Endodermal cell (in vitro differentiated cells): Measurements from ENCODE around the gene LYZL1. TPM values are rescaled to one million over a fixed set of nuclear protein-coding genes. Genes with fewer than 3 reads are reported as not detected.
A peak's percentile ranks its signal among the peaks of the same experiment; 100 is the strongest.

ENCODE experiments used
- DNase-seq: peaks from one replicate; pipeline ENCODE4 v3.0.0-alpha.2; 2017
- H3K27ac ChIP-seq: 2 replicates; pipeline ENCODE4 v1.5.1; 2013; ENCODE audit warnings: mild to moderate bottlenecking, low read depth, low read length, moderate library complexity
- H3K27me3 ChIP-seq: 2 replicates; pipeline ENCODE4 v1.6.1; 2013; ENCODE audit warnings: mild to moderate bottlenecking, low read length, moderate library complexity; ENCODE audit not compliant: insufficient read depth, control insufficient read depth, poor library complexity, severe bottlenecking
- H3K36me3 ChIP-seq: 2 replicates; pipeline ENCODE4 v1.7.0; 2013; ENCODE audit warnings: mild to moderate bottlenecking, low read length, moderate library complexity; ENCODE audit not compliant: control insufficient read depth, insufficient read depth
- H3K4me1 ChIP-seq: one replicate; pipeline ENCODE4 v1.7.0; 2013; ENCODE audit warnings: low read length; ENCODE audit not compliant: control insufficient read depth, insufficient read depth
- H3K4me3 ChIP-seq: 2 replicates; pipeline ENCODE4 v1.5.1; 2013; ENCODE audit warnings: mild to moderate bottlenecking, low read length, moderate library complexity
- H3K9ac ChIP-seq: 2 replicates; pipeline ENCODE4 v1.6.1; 2013; ENCODE audit warnings: mild to moderate bottlenecking, low read length, moderate library complexity; ENCODE audit not compliant: poor library complexity, severe bottlenecking; ENCODE audit errors: extremely low read depth
- H3K9me3 ChIP-seq: 2 replicates; pipeline ENCODE4 v1.6.1; 2013; ENCODE audit warnings: mild to moderate bottlenecking, low read length, moderate library complexity; ENCODE audit not compliant: control insufficient read depth
- H3K27ac Mint-ChIP-seq: 2 replicates; pipeline ENCODE4 v1.8.0; 2020; ENCODE audit warnings: mixed read lengths
- H3K27me3 Mint-ChIP-seq: 2 replicates; pipeline ENCODE4 v1.8.0; 2021; ENCODE audit warnings: mild to moderate bottlenecking, mixed read lengths; ENCODE audit not compliant: insufficient read depth
- H3K36me3 Mint-ChIP-seq: 2 replicates; pipeline ENCODE4 v1.8.0; 2020; ENCODE audit warnings: low read depth, mixed read lengths
- H3K4me1 Mint-ChIP-seq: 2 replicates; pipeline ENCODE4 v1.8.0; 2020; ENCODE audit warnings: mixed read lengths
- H3K4me3 Mint-ChIP-seq: 2 replicates; pipeline ENCODE4 v1.8.0; 2020; ENCODE audit warnings: mild to moderate bottlenecking, moderate library complexity, mixed read lengths
- H3K9me3 Mint-ChIP-seq: 2 replicates; pipeline ENCODE4 v1.8.0; 2020; ENCODE audit warnings: mild to moderate bottlenecking, mixed read lengths
- WGBS, 2 experiments: methylation state at CpG; one replicate each; pipeline versions ENCODE4 v1.1.5 to v1.1.7; 2013; ENCODE audit warnings: missing lambda C conversion rate in 2 of 2, mixed read lengths in 1 of 2; ENCODE audit not compliant: insufficient coverage in 1 of 2, insufficient read length in 1 of 2; 5-methylcytosine and 5-hydroxymethylcytosine counted together
- total RNA-seq, 2 donors: library from RNA; stranded (reverse); fragmentation: NEBNext Ultra II Directional in 1 of 2; extraction: Animal tissue kit (Norgen Biotek cat#: 25700) in 1 of 2; gene quantifications; 2 replicates in 1 of 2; 3 replicates in 1 of 2; pipeline ENCODE4 v1.2.1, GENCODE V29; 2021
- TF ChIP-seq, protein P1 (sequence below): fragments of 200-600 bp; sonication (generic); conservative IDR thresholded peaks from 2 replicates; pipeline ENCODE4 v1.5.0; 2021; ENCODE audit warnings: antibody characterized with exemption, mild to moderate bottlenecking

LYZL1 gene
- total RNA-seq, 2 donors from 2014 or later = not detected

- no peak overlapping the region for H3K27ac Mint-ChIP-seq
- TF ChIP-seq, protein P1, sequence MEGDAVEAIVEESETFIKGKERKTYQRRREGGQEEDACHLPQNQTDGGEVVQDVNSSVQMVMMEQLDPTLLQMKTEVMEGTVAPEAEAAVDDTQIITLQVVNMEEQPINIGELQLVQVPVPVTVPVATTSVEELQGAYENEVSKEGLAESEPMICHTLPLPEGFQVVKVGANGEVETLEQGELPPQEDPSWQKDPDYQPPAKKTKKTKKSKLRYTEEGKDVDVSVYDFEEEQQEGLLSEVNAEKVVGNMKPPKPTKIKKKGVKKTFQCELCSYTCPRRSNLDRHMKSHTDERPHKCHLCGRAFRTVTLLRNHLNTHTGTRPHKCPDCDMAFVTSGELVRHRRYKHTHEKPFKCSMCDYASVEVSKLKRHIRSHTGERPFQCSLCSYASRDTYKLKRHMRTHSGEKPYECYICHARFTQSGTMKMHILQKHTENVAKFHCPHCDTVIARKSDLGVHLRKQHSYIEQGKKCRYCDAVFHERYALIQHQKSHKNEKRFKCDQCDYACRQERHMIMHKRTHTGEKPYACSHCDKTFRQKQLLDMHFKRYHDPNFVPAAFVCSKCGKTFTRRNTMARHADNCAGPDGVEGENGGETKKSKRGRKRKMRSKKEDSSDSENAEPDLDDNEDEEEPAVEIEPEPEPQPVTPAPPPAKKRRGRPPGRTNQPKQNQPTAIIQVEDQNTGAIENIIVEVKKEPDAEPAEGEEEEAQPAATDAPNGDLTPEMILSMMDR = no peak
- no peak overlapping the region for H3K9ac ChIP-seq
- H3K36me3 Mint-ChIP-seq = no peaks in the 10 kb centered on the region
- H3K4me3 Mint-ChIP-seq = no peak overlapping the region
- H3K9me3 ChIP-seq = no peaks in the 10 kb centered on the region
- H3K4me3 ChIP-seq = no peak overlapping the region
- WGBS, 2 experiments = 94% methylated on average over 2 of the region's 3 CpGs; no CpG with 5 or more reads in 1 of the 2 experiments
- no peak for DNase-seq
- H3K27me3 ChIP-seq = no peaks in the 10 kb centered on the region
- H3K27me3 Mint-ChIP-seq = no peaks in the 10 kb centered on the region
- H3K4me1 ChIP-seq = no peaks in the 10 kb centered on the region
- no peaks in the 10 kb centered on the region for H3K36me3 ChIP-seq
- H3K27ac ChIP-seq = no peak overlapping the region
- H3K4me1 Mint-ChIP-seq = peaks cover under 1% of the 10 kb centered on the region
- H3K9me3 Mint-ChIP-seq = no peaks in the 10 kb centered on the region
These were observed 24.2 kb downstream of the LYZL1 start for GRCh38 chr10:29313071-29313470.

GRCh38 chr10:29314726-29315125, 25.9 kb downstream of the LYZL1 start:
- Mint-ChIP-seq H3K9me3 (no peaks in the 10 kb centered on the region), H3K4me1 (peaks cover 7% of the 10 kb centered on the region), H3K27me3 (no peaks in the 10 kb centered on the region), H3K36me3 (no peaks in the 10 kb centered on the region), H3K4me3 (no peak overlapping the region), H3K27ac (no peak overlapping the region)
- TF ChIP-seq, protein P1 = no peak
- peak; percentile 13 for DNase-seq
- Histone ChIP-seq H3K4me3 (no peak overlapping the region), H3K9ac (no peak overlapping the region), H3K9me3 (no peaks in the 10 kb centered on the region), H3K36me3 (no peaks in the 10 kb centered on the region), H3K27me3 (no peaks in the 10 kb centered on the region), H3K27ac (no peak overlapping the region), H3K4me1 (no peaks in the 10 kb centered on the region)
- WGBS, 2 experiments = 86 to 90% methylated on average over 6 to 8 of the region's 8 CpGs

DNA sequence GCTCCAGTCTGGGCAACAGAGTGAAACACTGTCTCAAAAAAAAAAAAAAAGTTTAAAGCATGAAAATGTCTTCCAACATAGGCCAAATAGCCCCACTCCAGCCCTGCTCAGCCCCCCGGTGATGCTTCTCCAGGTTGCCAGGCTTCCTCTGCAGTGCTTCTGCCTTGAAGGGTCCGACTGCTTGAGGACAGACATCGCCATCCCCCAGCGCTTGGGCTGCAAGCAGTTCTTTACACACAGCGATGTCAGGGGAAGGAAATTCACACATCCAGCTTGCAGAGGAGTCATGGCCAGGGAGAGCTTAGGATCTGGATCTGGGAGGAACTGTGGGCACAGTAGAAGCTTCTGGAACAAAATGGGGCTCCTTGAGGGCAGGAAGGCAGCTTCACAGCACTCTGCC, 26.9 kb downstream of the LYZL1 start:
- Mint-ChIP-seq H3K27me3 (no peaks in the 10 kb centered on the region), H3K4me3 (no peak overlapping the region), H3K4me1 (peaks cover 7% of the 10 kb centered on the region), H3K36me3 (no peaks in the 10 kb centered on the region), H3K27ac (no peak overlapping the region), H3K9me3 (no peaks in the 10 kb centered on the region)
- H3K9ac ChIP-seq = no peak overlapping the region
- no peak overlapping the region for H3K27ac ChIP-seq
- TF ChIP-seq, protein P1 = no peak
- H3K4me3 ChIP-seq = no peak overlapping the region
- no peaks in the 10 kb centered on the region for H3K27me3 ChIP-seq
- no peaks in the 10 kb centered on the region for H3K4me1 ChIP-seq
- no peak for DNase-seq
- no peaks in the 10 kb centered on the region for H3K36me3 ChIP-seq
- no peaks in the 10 kb centered on the region for H3K9me3 ChIP-seq
- 85 to 91% methylated on average over 3 to 5 of the region's 5 CpGs for WGBS, 2 experiments
